Activated naive CD4-positive, alpha-beta T cell treated with anti-CD3 and anti-CD28 coated beads, Interleukin-2, amount 50 U/mL, for 72 hours (primary cell): Measurements from ENCODE around the gene RNF220. TPM values are rescaled to one million over a fixed set of nuclear protein-coding genes. Genes with fewer than 3 reads are reported as not detected.

Experiments
- ATAC-seq, 2 donors: fragments of 150-1000 bp; cut with Tn5 transposase; 2 replicates each; pipeline ENCODE4 v1.10.0; 2021; ENCODE audit warnings: mild to moderate bottlenecking in 2 of 2, moderate library complexity in 2 of 2
- DNase-seq, 2 donors: peaks; one replicate each; pipeline ENCODE4 v3.0.0; 2021 to 2022; ENCODE audit warnings: low spot score in 2 of 2
- H3K27ac Mint-ChIP-seq, 2 donors: one replicate each; pipeline ENCODE4 v1.8.0; 2022; ENCODE audit warnings: mild to moderate bottlenecking in 2 of 2, mixed read lengths in 2 of 2
- H3K36me3 Mint-ChIP-seq, 2 donors: one replicate each; pipeline ENCODE4 v1.8.0; 2022; ENCODE audit warnings: mixed read lengths in 2 of 2
- H3K9me3 Mint-ChIP-seq, 2 donors: one replicate each; pipeline ENCODE4 v1.8.0; 2022; ENCODE audit warnings: mixed read lengths in 2 of 2
- total RNA-seq, 2 donors: library from RNA; stranded (reverse); gene quantifications; one replicate each; pipeline ENCODE4 v1.2.3, GENCODE V29; 2022

RNF220 gene
- total RNA-seq, 2 donors from 2014 or later, result 76.1 to 77.1 TPM

DNA sequence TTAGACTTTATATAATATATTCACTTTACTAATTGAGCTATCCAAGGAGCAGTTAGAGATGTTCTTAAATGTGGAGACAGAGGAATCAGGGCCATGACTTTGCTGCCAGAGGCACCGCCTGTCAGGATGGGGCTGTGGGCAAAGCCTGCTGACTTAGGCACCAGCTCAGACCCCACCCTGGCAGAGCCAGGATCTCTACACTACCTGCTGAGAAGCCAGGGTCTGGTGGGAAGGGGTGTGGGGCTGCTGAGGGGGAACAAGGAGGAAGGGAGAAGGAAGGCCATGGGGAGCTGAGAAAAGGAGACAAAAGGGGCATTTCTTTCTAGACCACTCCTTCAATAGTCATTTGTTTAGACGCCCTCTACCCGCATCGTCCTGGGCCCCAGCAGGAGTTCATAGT lies 164.4 kb downstream of the RNF220 start:
- H3K27ac Mint-ChIP-seq, result no peak overlapping the region
- DNase-seq (no peak), ATAC-seq (no peak)
- no peaks in the 10 kb centered on the region for H3K36me3 Mint-ChIP-seq
- H3K9me3 Mint-ChIP-seq, result no peaks in the 10 kb centered on the region

DNA sequence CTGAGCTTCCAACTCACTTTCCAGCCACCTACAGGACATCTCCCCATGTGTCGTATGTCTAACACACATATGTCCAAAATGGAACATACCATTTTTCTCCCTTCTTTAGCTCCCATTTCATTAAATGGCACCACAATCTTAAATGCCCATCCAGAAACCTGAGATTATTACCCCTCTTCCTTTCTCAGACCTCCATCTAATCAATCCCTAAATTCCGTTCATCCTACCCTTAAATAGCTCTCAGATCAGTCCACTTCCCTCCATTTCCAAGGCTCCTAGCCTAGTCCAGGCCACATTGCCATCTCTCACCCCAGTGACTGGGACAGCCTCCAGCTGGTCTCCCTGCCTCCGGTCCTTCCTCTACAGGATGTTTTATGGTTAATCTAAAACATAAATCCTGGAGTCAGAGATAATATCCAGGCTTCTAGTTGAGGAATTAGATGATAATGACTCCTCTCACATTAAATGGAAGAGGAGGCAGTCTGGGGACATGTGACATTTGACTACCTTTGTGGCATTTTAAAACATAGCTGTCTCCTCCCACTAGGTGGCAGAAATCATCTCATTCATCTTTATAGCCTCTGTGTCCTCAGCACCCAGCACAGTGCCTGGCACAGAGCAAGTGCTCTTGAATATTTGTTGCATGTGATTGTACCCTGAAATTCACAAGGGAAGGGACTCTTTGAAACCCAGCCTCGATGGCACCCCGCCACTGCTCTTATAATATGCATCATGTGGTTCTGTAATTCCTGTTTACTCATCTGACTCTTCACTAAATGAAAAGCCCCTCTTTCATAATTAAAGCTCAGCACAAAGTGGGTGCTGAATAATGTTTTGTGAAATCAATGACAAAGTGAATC lies 166.9 kb downstream of the RNF220 start:
- ATAC-seq (peak; percentile 64 to 72), DNase-seq (no peak)
- H3K9me3 Mint-ChIP-seq, result no peaks in the 10 kb centered on the region
- H3K27ac Mint-ChIP-seq, result no peak overlapping the region
- H3K36me3 Mint-ChIP-seq, result no peaks in the 10 kb centered on the region

DNA sequence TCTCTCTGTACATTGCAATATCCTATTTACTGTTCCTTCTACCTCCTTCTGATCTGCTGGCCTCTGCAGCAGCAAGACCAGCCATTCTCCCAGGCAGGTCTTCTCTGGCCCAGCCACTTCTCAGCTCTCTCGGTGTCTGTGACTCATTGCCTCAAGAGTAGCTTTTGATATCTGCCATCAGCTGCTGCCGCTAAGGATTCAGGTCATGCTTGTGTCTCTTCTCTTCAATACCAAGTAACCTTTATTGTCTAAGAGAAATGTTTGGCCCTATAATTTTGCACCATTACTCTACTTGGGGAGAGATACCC lies 167.5 kb downstream of the RNF220 start:
- no peak overlapping the region for H3K27ac Mint-ChIP-seq
- no peaks in the 10 kb centered on the region for H3K9me3 Mint-ChIP-seq
- no peak for DNase-seq
- ATAC-seq, result peak in 1 of 2 donors; percentile 52
- H3K36me3 Mint-ChIP-seq, result no peaks in the 10 kb centered on the region

DNA sequence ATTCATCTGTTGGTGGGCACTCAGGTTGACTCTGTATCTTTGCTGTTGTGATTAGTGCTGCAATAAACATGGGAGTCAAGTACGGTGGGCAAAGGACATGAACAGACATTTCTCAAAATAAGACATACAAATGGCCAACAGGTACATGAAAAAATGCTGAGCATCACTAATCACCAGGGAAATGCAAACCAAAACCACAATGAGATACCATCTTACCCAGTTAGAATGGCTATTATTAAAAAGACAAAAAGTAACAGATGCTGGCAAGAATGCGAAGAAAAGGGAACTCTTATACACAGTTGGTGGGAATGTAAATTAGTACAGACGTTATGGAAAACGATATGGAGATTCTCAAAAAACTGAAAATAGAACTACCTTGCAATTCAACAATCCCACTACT lies 170.3 kb downstream of the RNF220 start:
- no peaks in the 10 kb centered on the region for H3K36me3 Mint-ChIP-seq
- H3K9me3 Mint-ChIP-seq, result no peaks in the 10 kb centered on the region
- ATAC-seq (no peak), DNase-seq (no peak)
- H3K27ac Mint-ChIP-seq, result no peak overlapping the region

DNA sequence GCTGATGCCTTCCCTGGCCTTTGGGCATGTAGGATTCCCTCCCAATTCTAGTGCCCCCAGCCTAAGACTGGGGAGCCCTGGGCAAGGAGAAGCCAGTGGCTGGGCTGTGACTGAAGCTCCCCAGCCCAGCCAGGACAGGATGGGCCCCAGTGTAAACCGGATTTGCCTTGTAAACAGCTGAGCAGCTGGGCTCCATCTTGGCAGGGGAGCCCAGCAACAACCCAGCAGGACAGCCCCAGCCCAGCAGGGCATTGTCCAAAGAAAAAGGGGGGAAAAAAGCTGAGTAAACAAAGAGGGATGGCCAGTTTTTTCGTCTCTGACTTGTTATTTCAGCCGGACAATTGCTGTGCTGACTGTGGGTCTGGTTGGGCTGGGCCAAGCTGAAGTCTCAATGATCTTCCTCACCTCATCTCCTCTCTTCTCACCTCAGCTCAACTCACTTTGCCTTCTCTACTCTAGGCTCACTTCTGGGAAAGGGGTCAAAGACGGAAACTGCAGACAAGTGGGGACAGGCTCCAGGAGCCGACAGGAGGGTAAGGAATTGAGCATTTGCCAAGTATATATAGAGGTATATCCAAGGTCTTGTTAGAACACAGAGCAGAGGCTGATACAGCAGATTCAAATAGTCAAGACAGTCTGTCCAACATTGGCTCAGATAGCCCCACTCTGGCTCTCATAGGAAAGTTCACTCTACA lies 171.5 kb downstream of the RNF220 start:
- DNase-seq, result no peak
- H3K27ac Mint-ChIP-seq, result no peak overlapping the region
- no peaks in the 10 kb centered on the region for H3K9me3 Mint-ChIP-seq
- no peaks in the 10 kb centered on the region for H3K36me3 Mint-ChIP-seq
- ATAC-seq, result no peak

DNA sequence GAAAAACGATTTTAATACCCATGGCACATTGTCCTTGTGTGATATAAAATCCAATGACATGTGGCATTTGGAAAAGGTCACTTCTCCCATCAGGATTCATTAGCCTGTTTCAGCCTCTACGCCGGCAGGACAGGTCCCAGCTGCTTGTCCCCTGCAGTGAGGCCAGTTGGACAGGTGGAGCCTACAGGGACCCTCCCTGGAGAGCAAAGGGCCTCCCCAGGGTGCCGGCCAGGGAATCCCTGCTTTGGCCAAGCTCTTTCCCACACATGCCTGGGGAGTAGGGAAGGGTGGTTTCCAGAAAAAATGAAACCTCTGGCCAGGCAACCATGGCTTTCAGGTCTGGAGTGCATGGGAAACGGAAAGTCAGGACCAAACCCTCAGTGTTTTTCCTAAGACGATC lies 176.2 kb downstream of the RNF220 start:
- H3K27ac Mint-ChIP-seq, result no peak overlapping the region
- no peak for ATAC-seq
- DNase-seq, result no peak
- no peaks in the 10 kb centered on the region for H3K9me3 Mint-ChIP-seq
- H3K36me3 Mint-ChIP-seq, result no peaks in the 10 kb centered on the region

DNA sequence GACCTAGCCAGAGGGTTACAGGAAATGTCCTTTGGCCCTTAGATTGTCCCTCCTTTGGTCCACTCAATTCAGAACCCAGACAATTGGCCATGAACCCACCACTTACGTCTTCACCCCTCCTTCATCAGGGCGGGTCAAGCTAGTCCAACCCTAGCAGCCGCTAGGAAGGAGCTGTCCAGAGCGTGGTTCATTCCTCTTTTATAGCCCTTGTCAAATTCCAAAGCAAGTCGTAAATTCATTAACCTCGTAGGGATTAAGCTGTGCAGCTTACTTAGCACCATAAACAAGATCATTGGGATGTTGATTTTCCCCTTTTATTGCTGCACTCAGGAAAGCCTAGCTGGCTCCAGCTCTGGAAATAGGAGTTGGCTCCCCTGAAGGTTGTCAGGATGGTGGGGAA lies 179.1 kb downstream of the RNF220 start:
- no peaks in the 10 kb centered on the region for H3K9me3 Mint-ChIP-seq
- DNase-seq (no peak), ATAC-seq (no peak)

DNA sequence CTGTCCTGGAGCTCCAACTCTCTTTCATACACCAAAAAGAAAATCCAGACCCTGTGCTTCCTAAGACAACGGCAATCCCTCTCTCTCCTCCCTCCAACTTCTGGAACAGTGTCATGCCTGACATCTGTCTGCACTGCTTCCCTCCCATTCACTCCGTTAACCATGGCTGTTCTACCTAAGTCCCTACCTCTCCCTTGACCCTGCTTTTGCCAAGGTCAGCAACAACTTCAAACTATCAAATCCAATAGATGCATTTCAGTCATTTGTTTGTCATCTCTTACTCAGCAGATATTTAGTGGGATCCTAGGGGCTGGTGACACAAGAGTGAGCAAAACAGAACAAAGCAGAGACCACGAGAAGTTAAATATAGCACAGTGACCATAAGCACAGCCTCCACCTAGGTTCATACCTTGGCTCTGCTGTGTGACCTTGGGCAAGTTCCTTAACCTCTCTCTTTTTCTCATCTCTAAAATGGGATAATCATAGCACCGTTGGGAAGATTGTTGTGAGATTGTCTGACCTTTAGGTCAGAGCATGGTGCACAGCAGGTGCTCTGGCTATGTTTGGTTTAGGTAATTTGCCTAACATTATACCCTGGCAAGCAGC lies 180.4 kb downstream of the RNF220 start:
- no peak for ATAC-seq
- Mint-ChIP-seq H3K36me3 (no peaks in the 10 kb centered on the region), H3K9me3 (no peaks in the 10 kb centered on the region), H3K27ac (no peak overlapping the region)
- DNase-seq, result no peak

More for the DNA sequence above, 179.1 kb downstream of the RNF220 start:
- Mint-ChIP-seq H3K36me3 (no peaks in the 10 kb centered on the region), H3K27ac (no peak overlapping the region)

DNA sequence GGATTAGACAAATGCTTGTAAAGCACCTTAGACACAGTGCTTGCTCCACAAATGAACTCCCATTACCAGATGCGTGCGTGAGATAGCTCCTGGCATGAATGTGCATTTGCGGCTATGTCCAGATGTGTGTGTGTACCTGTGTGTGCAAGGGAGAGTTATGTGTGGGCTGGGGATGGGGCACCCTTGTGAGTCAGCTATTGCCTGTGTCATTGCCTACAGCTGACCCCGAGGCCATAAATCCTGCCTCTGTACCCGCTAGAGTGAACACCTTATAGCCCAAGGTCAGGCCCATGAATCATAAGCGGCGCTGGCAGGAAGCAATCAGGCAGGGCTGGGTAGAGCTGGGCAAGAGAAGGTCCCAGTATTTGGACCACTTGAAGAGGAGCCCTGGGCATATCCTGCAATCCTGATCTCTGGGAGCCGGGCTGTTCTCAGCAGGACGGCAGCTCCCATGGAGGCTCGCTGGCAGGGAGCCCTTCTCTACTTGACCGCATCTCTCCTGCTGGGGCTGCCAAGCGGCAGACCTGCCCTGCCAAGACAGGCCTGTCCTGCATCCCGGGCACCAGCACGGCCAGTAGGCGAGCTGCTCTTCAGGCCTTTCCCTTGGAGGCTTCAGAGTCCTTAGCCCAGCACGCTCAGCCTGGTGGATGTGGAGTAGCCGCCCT lies 182.9 kb downstream of the RNF220 start:
- H3K9me3 Mint-ChIP-seq, result no peaks in the 10 kb centered on the region
- no peak for DNase-seq

DNA sequence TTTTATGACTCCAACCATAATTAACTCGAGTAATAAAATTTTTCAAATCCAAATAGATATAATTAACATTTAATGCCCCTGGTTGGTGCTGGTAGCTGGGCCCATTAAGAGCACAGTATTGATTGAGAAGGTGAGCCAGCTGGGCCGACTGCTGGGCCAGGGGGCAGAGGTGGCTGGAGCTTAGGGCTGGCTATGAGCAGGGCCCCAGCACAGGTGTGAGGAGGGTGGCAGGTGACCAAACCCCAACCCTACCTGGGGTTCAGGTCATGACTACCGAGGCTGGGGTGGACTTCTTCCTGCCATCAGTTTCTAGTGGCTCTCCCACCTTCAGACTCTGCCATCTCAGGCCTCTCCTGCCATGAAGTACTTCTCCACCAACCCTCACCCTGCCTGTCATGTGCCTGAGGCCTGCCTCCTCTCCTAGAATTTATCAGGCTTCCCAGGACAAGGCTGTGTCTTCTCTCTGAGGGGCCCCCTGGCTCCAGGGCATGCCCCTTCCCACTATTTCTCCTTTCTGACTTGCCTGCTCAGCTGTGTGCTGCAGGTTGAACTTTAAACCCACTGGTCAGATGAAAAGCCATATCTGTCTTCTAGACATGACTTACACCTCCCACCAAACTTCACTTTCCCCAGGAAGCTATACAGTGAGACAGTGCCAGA lies 183.6 kb downstream of the RNF220 start:
- H3K27ac Mint-ChIP-seq, result peak overlapping the region in 1 of 2 donors; percentile 45
- H3K9me3 Mint-ChIP-seq, result no peaks in the 10 kb centered on the region
- no peak for ATAC-seq
- no peaks in the 10 kb centered on the region for H3K36me3 Mint-ChIP-seq
- no peak for DNase-seq

More for the DNA sequence above, 182.9 kb downstream of the RNF220 start:
- no peak for ATAC-seq
- Mint-ChIP-seq H3K27ac (no peak overlapping the region), H3K36me3 (no peaks in the 10 kb centered on the region)

DNA sequence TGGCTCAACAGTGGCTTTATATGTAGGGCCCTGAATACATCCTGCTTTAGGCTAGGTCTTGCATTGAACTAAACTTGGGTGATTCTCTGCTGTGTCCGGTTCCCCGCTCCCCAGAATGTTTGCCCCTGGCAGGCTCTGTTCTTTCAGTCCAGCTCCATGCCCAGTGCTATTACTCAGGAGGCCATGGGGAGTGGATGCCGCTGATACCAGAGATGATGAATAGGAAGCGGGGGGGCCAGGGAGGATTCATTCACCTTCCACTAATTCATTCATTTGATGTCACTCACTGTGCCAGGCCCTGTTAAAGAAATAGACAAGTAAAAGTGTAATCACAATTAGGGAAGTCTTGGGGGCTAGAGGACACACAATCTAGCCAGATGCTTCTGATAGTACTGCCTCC lies 185.4 kb downstream of the RNF220 start:
- H3K9me3 Mint-ChIP-seq, result no peaks in the 10 kb centered on the region
- no peak overlapping the region for H3K27ac Mint-ChIP-seq
- no peak for ATAC-seq
- DNase-seq, result no peak
- H3K36me3 Mint-ChIP-seq, result no peaks in the 10 kb centered on the region

DNA sequence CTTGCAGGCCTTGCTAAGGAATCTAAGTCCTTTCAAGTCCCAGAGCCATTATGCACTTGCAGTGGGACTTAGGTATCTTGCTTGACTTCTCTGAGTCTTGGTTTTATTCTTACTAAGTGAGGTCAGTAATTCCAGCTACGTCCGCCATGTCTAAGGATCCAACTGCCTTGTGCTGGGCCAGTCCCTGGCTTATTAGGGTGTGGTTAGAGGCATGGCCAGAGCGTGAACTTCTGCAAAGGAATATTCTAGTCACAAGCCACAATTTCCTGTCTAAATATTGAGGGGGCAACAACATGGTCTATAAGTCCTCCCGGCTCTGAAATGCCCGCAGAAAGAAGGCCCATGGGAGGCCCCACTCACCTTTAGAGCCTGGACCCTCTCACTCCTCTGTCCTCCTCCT lies 186.3 kb downstream of the RNF220 start:
- no peak for DNase-seq
- ATAC-seq, result no peak
- no peaks in the 10 kb centered on the region for H3K36me3 Mint-ChIP-seq
- H3K9me3 Mint-ChIP-seq, result no peaks in the 10 kb centered on the region
- H3K27ac Mint-ChIP-seq, result no peak overlapping the region

DNA sequence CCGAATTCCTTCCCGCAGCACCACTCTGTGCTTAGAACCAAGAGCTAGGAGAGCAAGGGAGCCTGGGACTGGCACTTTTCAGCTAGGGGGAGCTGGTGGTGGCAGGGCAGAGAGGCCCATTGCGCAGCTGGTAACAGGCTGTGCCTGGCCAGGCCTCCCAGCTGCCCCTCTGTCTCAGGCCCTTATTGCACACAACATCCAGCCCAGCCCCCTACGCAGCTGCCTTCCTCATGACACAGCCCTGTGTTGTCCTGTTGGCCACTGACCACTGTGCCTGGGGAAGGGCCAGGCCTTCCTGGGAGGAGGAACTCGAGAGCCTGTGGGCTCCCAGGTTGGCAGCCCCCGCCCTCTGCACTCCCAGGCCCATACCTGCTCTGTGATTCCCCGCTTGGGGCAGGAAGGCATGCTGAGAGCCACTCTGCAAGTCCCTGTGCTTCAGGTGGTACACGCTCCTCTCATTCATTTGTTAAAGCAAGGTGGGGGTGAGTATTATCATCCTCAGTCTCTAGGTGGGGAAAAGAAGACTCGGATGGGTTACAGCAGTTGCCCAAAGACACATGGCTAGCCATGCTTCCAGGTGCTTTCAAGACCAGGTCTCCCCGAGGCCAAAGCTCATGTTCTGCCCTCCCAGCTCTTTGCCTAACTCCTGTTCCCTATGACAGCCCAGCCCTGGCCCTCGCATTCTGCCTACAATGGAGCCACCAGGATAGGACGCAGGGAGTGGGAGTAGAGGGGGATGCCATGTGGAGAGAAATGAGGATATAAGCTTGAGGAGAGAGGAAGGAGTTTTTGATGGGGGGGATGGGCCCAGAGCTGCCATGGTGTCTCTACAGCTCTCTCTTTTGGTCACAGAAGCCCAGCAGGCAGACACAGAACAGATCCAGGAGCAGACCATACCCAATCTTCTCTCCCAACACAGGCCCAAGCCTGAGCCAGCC lies 187.4 kb downstream of the RNF220 start:
- ATAC-seq (no peak), DNase-seq (no peak)
- Mint-ChIP-seq H3K9me3 (no peaks in the 10 kb centered on the region), H3K36me3 (no peaks in the 10 kb centered on the region), H3K27ac (no peak overlapping the region)

DNA sequence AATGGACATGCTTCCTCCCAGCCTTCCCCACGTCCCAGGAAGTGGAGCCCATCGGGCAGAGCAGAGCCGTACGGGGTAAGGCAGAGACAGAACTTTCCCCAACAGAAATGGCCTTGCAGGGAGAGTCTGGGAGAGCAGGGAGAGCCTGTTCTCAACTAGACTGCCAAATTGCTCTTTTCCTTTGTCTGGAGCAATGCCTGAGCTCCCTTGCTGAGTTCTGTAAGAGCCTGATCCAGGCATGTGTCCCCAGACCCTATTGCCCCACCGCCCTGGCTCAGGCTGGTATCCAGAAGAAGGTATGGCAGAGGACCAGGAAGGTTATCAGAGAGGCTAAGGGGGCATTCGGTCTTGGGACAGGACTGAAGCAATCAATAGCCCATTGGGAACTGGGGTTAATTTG lies 189.3 kb downstream of the RNF220 start:
- no peak for ATAC-seq
- no peaks in the 10 kb centered on the region for H3K9me3 Mint-ChIP-seq
- H3K36me3 Mint-ChIP-seq, result no peaks in the 10 kb centered on the region
- H3K27ac Mint-ChIP-seq, result peak overlapping the region in 1 of 2 donors; percentile 75
- DNase-seq, result no peak

DNA sequence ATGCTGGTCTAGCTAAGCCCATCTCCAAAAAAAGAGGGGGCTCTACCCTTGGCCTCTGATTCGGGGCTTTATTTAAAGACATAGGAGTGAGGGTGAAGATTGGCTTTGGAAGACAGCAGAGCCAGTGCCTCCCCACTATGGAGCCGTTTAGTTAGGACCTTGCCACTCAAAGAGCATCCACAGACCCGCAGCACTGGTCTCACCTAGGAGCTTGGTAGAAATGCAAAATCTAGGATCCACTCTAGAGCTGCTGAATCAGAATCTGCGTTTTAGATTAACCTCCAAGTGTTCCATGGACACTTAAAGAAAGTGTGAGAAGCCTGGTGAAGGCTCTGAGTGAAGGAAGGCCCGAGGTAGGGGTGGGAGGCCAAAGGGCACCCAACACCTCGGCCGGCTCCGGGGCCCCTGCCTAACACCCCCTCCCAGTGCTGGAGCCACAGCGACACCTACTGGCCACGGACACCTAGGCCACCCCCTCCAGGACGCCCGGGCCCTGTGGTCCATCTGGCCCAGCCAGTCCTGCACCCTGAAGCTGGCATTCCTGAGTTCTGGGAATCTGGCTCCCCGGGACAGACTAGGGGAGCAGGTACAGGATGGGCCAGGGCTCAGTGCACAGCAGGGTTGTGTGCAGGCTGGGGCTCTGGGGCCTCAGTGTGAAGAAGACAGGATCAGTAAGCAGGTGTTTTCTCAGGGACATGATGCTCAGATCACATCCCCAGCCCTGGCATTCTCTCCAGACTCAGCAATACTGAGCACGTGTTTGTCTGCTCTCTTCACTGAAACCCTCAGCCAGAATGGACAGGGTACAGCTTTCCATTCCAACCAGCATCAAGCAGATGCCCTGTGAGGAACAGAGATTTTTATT lies 190.0 kb downstream of the RNF220 start:
- Mint-ChIP-seq H3K27ac (peak overlapping the region in 1 of 2 donors; percentile 75), H3K9me3 (no peaks in the 10 kb centered on the region), H3K36me3 (no peaks in the 10 kb centered on the region)
- DNase-seq, result peak; percentile 73 to 92
- ATAC-seq, result peak; percentile 98 to 99
